ENCODE data around the gene KRTAP9-6. TPM values are rescaled to one million over a fixed set of nuclear protein-coding genes. Genes with fewer than 3 reads are reported as not detected.

KRTAP9-6 gene
- total and polyA plus RNA-seq, 9 donors = 0.13 to 0.22 (median 0.19) TPM; not detected in 4

DNA sequence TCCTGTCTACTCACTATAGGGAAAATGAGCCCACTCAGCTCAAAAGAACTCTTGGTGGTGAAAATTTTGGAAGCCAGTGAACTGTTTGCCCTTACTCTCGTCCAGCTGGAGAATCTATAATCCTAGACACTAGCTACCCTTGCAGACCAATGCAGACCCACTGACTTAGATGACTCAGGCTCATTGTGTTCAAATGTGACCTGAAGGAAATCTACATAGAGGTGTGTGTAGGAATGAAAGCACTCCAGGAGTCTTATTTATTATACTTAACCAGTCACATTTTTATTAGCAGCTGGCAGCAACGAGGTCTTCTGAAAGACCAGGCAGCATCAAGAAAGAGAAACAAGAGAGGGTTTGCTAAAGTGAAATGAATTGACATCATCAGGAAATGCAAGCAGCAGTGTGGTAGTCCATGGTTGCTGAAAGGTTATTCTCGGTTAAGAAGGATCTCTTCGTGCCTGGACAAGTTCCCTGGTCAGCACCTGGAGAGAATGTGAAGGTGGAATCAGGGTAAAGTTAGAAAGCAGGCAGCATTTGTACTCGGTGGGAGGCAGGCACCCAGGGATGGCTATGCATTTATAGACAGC lies 36.1 kb downstream of the KRTAP9-6 start:
- no peak overlapping the region for H3K27ac ChIP-seq (ENCODE audit: low read length)
- H3K4me1 ChIP-seq (ENCODE audit: control insufficient read depth, insufficient read depth, low read length) = no peaks in the 10 kb centered on the region
- H3K4me3 ChIP-seq (ENCODE audit: low read length) = no peak overlapping the region
- WGBS (ENCODE audit: insufficient coverage) = 80% methylated on average over 3 of the region's 5 CpGs
- H3K9me3 ChIP-seq (replicated peaks; ENCODE audit: control insufficient read depth, low read depth, low read length) = no peaks in the 10 kb centered on the region
- DNase-seq = no peak
- H3K27me3 ChIP-seq (ENCODE audit: control insufficient read depth, insufficient read depth, low read length) = peaks cover 9% of the 10 kb centered on the region
- H3K36me3 ChIP-seq (ENCODE audit: control insufficient read depth, insufficient read depth, low read length) = no peaks in the 10 kb centered on the region

- 75% methylated on average over 11 of the region's 11 CpGs for whole genome bisulfite sequencing (ENCODE audit: insufficient coverage)
- Histone ChIP-seq H3K9me3 (replicated peaks; ENCODE audit: control insufficient read depth, low read depth, low read length) (no peaks in the 10 kb centered on the region), H3K27ac (ENCODE audit: low read length) (no peak within 1 kb of the TSS)
Observed at GRCh38 chr17:41301916-41302901, 37.0 kb downstream of the KRTAP9-6 start, which contains the start of gene KRTAP29-1. Gene KRTAP29-1 (minus strand): TSS chr17:41302851. CDS start chr17:41302851, 0 bp downstream.

DNA sequence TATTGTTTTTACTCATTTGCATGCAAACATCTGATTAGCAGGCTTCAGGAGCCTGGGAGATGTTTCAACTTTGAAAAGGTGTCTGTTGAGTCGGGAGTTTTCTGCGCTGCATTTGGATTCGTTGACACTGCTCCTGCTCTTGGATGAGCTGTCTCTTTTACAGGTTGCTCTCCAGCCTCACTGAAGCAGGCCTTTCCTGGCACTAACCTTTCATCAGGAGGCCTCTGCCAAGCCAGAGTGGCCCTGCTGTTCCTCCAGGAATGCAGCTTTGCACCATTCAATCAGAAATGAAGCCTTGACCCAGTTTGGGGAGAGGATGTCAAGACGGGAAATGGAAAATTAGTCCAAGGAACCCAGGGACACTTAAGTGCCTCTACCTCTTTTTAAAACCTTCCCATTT lies 37.8 kb downstream of the KRTAP9-6 start:
- 89% methylated on average over 3 of the region's 4 CpGs for WGBS (ENCODE audit: insufficient coverage)
- Histone ChIP-seq H3K27ac (ENCODE audit: low read length) (no peak overlapping the region), H3K27me3 (ENCODE audit: control insufficient read depth, insufficient read depth, low read length) (peaks cover 9% of the 10 kb centered on the region), H3K36me3 (ENCODE audit: control insufficient read depth, insufficient read depth, low read length) (no peaks in the 10 kb centered on the region), H3K4me3 (ENCODE audit: low read length) (no peak overlapping the region), H3K9me3 (replicated peaks; ENCODE audit: control insufficient read depth, low read depth, low read length) (no peaks in the 10 kb centered on the region), H3K4me1 (ENCODE audit: control insufficient read depth, insufficient read depth, low read length) (peaks cover 9% of the 10 kb centered on the region)
- DNase-seq = no peak

More at GRCh38 chr17:41301916-41302901, 37.0 kb downstream of the KRTAP9-6 start, which contains the start of gene KRTAP29-1:
- Histone ChIP-seq H3K36me3 (ENCODE audit: control insufficient read depth, insufficient read depth, low read length) (no peaks in the 10 kb centered on the region), H3K4me3 (ENCODE audit: low read length) (no peak within 1 kb of the TSS), H3K4me1 (ENCODE audit: control insufficient read depth, insufficient read depth, low read length) (peaks cover 2% of the 10 kb centered on the region), H3K27me3 (ENCODE audit: control insufficient read depth, insufficient read depth, low read length) (peaks cover 9% of the 10 kb centered on the region)
- DNase-seq = peak; percentile 4

- WGBS (ENCODE audit: insufficient coverage) = 30% methylated on average over 2 of the region's 12 CpGs
- Histone ChIP-seq H3K9me3 (replicated peaks; ENCODE audit: control insufficient read depth, low read depth, low read length) (no peaks in the 10 kb centered on the region), H3K36me3 (ENCODE audit: control insufficient read depth, insufficient read depth, low read length) (no peaks in the 10 kb centered on the region), H3K4me3 (ENCODE audit: low read length) (no peak overlapping the region), H3K27me3 (ENCODE audit: control insufficient read depth, insufficient read depth, low read length) (peaks cover 6% of the 10 kb centered on the region), H3K4me1 (ENCODE audit: control insufficient read depth, insufficient read depth, low read length) (peaks cover 20% of the 10 kb centered on the region), H3K27ac (ENCODE audit: low read length) (no peak overlapping the region)
- DNase-seq = no peak
Observed at GRCh38 chr17:41304091-41304490, 38.9 kb downstream of the KRTAP9-6 start.

DNA sequence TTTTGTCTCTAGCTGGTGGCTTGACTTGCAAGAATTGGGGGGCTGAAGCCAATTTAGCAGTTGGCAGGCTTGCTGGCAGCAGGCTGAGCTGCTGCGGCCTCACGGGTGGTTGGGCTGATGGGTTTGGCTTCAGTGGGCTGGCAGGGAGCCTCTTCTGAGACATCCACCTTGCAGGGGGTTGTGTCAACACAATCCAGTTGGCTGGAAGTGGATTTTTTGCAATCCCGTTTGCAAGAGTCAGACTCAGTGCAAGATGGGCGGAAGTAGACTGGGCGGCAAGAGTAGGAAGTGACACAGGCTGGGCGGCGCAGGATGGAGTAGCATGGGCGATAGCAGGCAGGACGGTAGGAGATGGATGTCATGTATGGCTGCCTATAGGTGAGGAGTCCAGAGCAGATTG lies 42.5 kb downstream of the KRTAP9-6 start:
- H3K27me3 ChIP-seq (ENCODE audit: control insufficient read depth, insufficient read depth, low read length) = peaks cover 2% of the 10 kb centered on the region
- peak overlapping the region; percentile 49 for H3K27ac ChIP-seq (ENCODE audit: low read length)
- H3K4me3 ChIP-seq (ENCODE audit: low read length) = no peak overlapping the region
- 74% methylated on average over 9 of the region's 9 CpGs for WGBS (ENCODE audit: insufficient coverage)
- no peak for DNase-seq
- no peaks in the 10 kb centered on the region for H3K36me3 ChIP-seq (ENCODE audit: control insufficient read depth, insufficient read depth, low read length)
- H3K4me1 ChIP-seq (ENCODE audit: control insufficient read depth, insufficient read depth, low read length) = peaks cover 21% of the 10 kb centered on the region
- H3K9me3 ChIP-seq (replicated peaks; ENCODE audit: control insufficient read depth, low read depth, low read length) = no peaks in the 10 kb centered on the region

DNA sequence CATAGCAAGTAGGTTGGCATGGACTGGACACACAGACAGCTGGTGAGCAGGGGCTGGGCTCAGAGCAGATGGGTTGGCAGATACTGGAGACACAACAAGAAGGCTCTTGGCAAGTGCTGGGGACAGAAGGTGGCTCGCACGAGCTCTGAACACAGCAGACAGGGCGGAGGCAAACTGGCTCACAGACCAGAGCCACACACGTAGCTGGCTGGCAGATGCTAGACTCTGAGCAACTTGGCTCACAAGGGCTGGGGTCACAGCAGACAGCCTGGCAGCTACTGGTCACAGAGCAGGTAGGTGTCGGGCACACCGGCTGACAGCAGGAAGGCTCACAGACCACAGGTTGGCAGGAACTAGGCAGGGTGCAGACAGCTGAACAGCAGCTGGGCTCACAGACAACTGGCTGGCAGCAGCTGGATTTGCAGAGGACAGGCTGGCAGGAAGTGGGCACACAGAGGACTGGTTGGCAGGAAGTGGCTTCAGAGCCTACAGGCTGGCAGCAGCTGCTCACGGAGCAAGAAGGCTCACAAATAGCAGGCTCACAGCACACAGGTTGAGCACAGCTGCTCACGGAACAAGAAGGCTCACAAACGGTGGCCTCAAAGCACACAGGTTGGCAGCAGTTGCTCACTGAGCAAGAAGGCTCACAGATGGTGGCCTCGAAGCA lies 43.2 kb downstream of the KRTAP9-6 start:
- peak; percentile 83 for DNase-seq
- Histone ChIP-seq H3K9me3 (replicated peaks; ENCODE audit: control insufficient read depth, low read depth, low read length) (no peaks in the 10 kb centered on the region), H3K27ac (ENCODE audit: low read length) (peak overlapping the region; percentile 49), H3K36me3 (ENCODE audit: control insufficient read depth, insufficient read depth, low read length) (no peaks in the 10 kb centered on the region), H3K4me3 (ENCODE audit: low read length) (no peak overlapping the region), H3K27me3 (ENCODE audit: control insufficient read depth, insufficient read depth, low read length) (peaks cover 2% of the 10 kb centered on the region), H3K4me1 (ENCODE audit: control insufficient read depth, insufficient read depth, low read length) (peaks cover 21% of the 10 kb centered on the region)
- WGBS (ENCODE audit: insufficient coverage) = 58% methylated on average over 10 of the region's 10 CpGs

DNA sequence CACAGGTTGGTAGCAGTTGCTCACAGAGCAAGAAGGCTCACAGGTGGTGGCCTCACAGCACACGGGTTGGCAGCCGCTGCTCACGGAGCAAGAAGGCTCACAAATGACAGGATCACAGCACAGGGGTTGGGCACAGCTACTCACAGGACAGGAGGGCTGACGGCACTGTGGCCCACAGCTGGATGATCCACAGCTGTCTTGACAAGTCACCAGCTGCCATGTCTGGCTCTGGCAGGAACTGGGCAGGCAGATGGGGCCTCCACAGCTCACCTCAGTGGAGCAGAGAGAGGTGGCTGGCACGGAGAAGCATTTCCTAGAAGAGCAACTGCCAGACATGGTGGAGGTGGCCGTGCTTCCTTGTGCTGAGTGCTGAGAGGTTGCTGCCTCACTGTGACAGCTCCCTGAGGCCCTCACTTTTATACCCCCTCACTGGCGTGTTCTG lies 43.8 kb downstream of the KRTAP9-6 start, which contains the start of gene KRTAP16-1:
TSS of gene KRTAP16-1 (minus strand) at position 392 of the 442 bp plus-strand sequence. CDS start at position 336, 56 bp downstream.
- Histone ChIP-seq H3K4me1 (ENCODE audit: control insufficient read depth, insufficient read depth, low read length) (peaks cover 21% of the 10 kb centered on the region), H3K4me3 (ENCODE audit: low read length) (no peak within 1 kb of the TSS), H3K27me3 (ENCODE audit: control insufficient read depth, insufficient read depth, low read length) (peaks cover under 1% of the 10 kb centered on the region), H3K27ac (ENCODE audit: low read length) (peak within 1 kb of the TSS; percentile 49), H3K9me3 (replicated peaks; ENCODE audit: control insufficient read depth, low read depth, low read length) (no peaks in the 10 kb centered on the region), H3K36me3 (ENCODE audit: control insufficient read depth, insufficient read depth, low read length) (no peaks in the 10 kb centered on the region)
- WGBS (ENCODE audit: insufficient coverage) = 58% methylated on average over 6 of the region's 7 CpGs
- DNase-seq = no peak

DNA sequence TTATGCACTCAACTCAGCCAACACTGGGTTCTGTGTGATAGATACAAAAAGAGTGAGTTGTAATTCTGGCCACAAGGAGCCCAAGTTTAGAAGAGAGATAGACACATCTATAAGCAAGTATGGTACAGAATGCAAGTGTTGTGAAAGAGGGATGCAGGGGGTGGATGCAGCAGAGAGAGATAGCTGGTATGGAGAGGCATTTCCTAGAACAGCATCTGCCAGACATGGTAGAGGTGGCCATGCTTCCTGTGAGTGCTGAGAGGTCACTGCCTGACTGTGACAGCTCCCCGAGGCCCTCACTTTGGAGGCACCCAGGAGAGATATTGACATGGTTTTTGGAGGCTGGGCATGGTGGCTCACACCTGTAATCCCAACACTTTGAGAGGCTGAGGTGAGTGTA lies 45.9 kb downstream of the KRTAP9-6 start:
- Histone ChIP-seq H3K4me1 (ENCODE audit: control insufficient read depth, insufficient read depth, low read length) (peaks cover 21% of the 10 kb centered on the region), H3K27ac (ENCODE audit: low read length) (no peak overlapping the region), H3K9me3 (replicated peaks; ENCODE audit: control insufficient read depth, low read depth, low read length) (no peaks in the 10 kb centered on the region), H3K27me3 (ENCODE audit: control insufficient read depth, insufficient read depth, low read length) (peaks cover 11% of the 10 kb centered on the region), H3K4me3 (ENCODE audit: low read length) (no peak overlapping the region), H3K36me3 (ENCODE audit: control insufficient read depth, insufficient read depth, low read length) (no peaks in the 10 kb centered on the region)
- no peak for DNase-seq
- WGBS (ENCODE audit: insufficient coverage) = 38% methylated on average over 1 of the region's 1 CpG

GRCh38 chr17:41315204-41315794 lies 50.1 kb downstream of the KRTAP9-6 start, which contains the start of gene KRTAP17-1:
Gene KRTAP17-1 (minus strand): TSS chr17:41315710. CDS start chr17:41315650, 60 bp downstream.
- no peak within 1 kb of the TSS for H3K27ac ChIP-seq (ENCODE audit: low read length)
- H3K4me3 ChIP-seq (ENCODE audit: low read length) = no peak within 1 kb of the TSS
- H3K27me3 ChIP-seq (ENCODE audit: control insufficient read depth, insufficient read depth, low read length) = peaks cover 13% of the 10 kb centered on the region
- H3K4me1 ChIP-seq (ENCODE audit: control insufficient read depth, insufficient read depth, low read length) = no peaks in the 10 kb centered on the region
- no peak for DNase-seq
- WGBS (ENCODE audit: insufficient coverage) = 85% methylated on average over 12 of the region's 24 CpGs
- H3K36me3 ChIP-seq (ENCODE audit: control insufficient read depth, insufficient read depth, low read length) = no peaks in the 10 kb centered on the region
- peaks cover 2% of the 10 kb centered on the region for H3K9me3 ChIP-seq (replicated peaks; ENCODE audit: control insufficient read depth, low read depth, low read length)

Measured in muscle of leg (tissue), 11 donors.